ENCODE measurements around the gene LPCAT1. TPM values are rescaled to one million over a fixed set of nuclear protein-coding genes. Genes with fewer than 3 reads are reported as not detected.
A peak's percentile ranks its signal among the peaks of the same experiment; 100 is the strongest.

LPCAT1 gene
- total and polyA plus RNA-seq, 2 of the 4 experiments (the other 2 are of a cell fraction), result 17.7 to 33.6 TPM

DNA sequence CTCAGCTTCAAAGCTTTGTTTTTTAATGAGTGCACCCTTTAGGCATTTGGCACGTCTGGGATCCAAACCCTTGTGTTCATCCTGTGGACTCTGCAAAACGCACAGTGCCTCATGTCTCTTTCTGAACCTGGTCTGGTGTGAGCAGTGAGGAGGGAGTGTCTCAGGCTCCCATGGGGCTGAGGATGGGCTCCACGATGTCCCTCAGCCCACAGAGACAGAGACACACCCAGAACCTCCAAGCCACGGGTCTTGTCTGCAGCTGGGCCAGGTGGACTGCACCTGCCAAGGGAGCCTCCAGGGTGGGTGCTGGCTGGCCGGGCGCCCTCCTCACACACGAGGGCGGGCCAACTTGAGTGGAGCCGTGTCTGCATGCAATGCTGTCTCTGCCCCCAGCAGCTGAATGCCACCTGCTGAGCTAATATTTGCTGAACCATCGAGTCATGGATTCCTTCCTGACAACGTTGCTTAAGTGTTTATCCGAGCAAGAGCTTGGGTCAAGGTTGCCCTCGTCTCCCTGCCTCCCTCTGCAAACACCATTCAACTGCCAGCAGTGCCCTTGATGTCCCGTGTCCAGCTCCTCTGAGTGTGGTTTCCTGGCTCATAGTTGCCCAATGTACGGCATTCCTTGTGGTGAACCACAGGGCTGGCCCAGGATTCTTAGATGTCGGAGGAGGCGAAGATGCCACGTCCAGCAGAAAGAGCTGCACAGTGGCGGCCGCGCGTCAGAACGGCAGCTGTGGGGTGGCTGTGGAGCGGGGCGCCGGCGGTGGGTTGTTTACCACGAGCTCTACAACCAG is 31.4 kb upstream of the LPCAT1 start:
- Histone ChIP-seq H3K79me1 (ENCODE audit: low read depth in 1 of 2, low read length in 2 of 2) (no peaks in the 10 kb centered on the region), H3K4ac (ENCODE audit: low read depth, low read length) (no peak overlapping the region), H2AK5ac (ENCODE audit: low read depth, low read length) (no peak overlapping the region), H2BK120ac (ENCODE audit: low read depth, low read length) (no peak overlapping the region), H4K8ac (ENCODE audit: low read depth in 2 of 2, low read length in 2 of 2) (no peak overlapping the region), H3K4me3 (ENCODE audit: insufficient read depth, low read depth, low read length) (no peak overlapping the region), H3K9me1 (ENCODE audit: insufficient read depth, low read length) (no peaks in the 10 kb centered on the region), H4K5ac (ENCODE audit: low read depth, low read length) (no peak overlapping the region), H2BK15ac (ENCODE audit: low read depth, low read length) (no peak overlapping the region), H3K9me3 (ENCODE audit: control insufficient read depth, insufficient read depth, low read length) (no peaks in the 10 kb centered on the region; the same call in 1 of the 2 replicates), H3K4me1 (ENCODE audit: control insufficient read depth, insufficient read depth, low read length) (no peaks in the 10 kb centered on the region; the same call in 1 of the 2 replicates), H4K20me1 (ENCODE audit: insufficient read depth, low read length) (no peaks in the 10 kb centered on the region), H2AFZ (replicated peaks; ENCODE audit: low read length, poor library complexity) (no peak overlapping the region), H4K91ac (ENCODE audit: insufficient read depth, low read depth, low read length) (no peak overlapping the region), H2BK5ac (ENCODE audit: low read depth, low read length, poor library complexity, severe bottlenecking) (no peak overlapping the region), H3K27me3 (ENCODE audit: control insufficient read depth, insufficient read depth, low read length) (peaks cover 64% of the 10 kb centered on the region), H3K23ac (ENCODE audit: low read depth, low read length) (no peak overlapping the region), H3K36me3 (ENCODE audit: control insufficient read depth, insufficient read depth, low read length) (no peaks in the 10 kb centered on the region), H3K4me2 (ENCODE audit: low read depth, low read length) (no peak overlapping the region), H2BK20ac (ENCODE audit: low read depth, low read length) (no peak overlapping the region), H3K18ac (ENCODE audit: low read depth, low read length) (no peak overlapping the region), H3K9ac (ENCODE audit: low read depth, low read length) (no peak overlapping the region), H3K27ac (ENCODE audit: insufficient read depth, low read length) (no peak overlapping the region), H2AK9ac (replicated peaks; ENCODE audit: low read depth, low read length, poor library complexity) (no peak overlapping the region), H3K56ac (ENCODE audit: extremely low read depth, insufficient read depth, low read length) (no peak overlapping the region), H3K14ac (replicated peaks; ENCODE audit: low read depth, low read length) (no peak overlapping the region)
- ChIA-PET POLR2A (ENCODE audit: unreplicated experiment) (no interaction called here), CTCF (no interaction called here)
- no TSS peak for BruUV-seq (replicated peaks)
- 74% methylated on average over 14 of the region's 28 CpGs; no CpG with 5 or more reads in 1 of the 2 experiments for WGBS, 2 experiments (ENCODE audit: extremely low coverage in 2 of 2, insufficient read length in 1 of 2)
- in situ Hi-C loops (cut with MboI; ENCODE audit: low sequenced_read_pairs), result no loop called here
- intact Hi-C loops (cut with micrococcal nuclease), result no loop called here
- TF ChIP-seq FOS (IDR thresholded peaks at IDR 0.05; ENCODE audit: low read depth, low read length) (no peak), CEBPB (IDR thresholded peaks at IDR 0.05; ENCODE audit: low read depth, low read length) (peak; percentile 64), CHD1 (IDR thresholded peaks at IDR 0.05; ENCODE audit: low read depth, low read length) (no peak), MXI1 (IDR thresholded peaks at IDR 0.05; ENCODE audit: borderline replicate concordance, low read depth, low read length) (no peak), ELK1 (IDR thresholded peaks at IDR 0.05; ENCODE audit: borderline replicate concordance, low read depth, low read length) (no peak), BHLHE40 (IDR thresholded peaks at IDR 0.05; ENCODE audit: low read depth, low read length) (peak; percentile 28), SMC3 (IDR thresholded peaks at IDR 0.05; ENCODE audit: low read depth, low read length) (no peak)
- TF ChIP-seq, protein P1, sequence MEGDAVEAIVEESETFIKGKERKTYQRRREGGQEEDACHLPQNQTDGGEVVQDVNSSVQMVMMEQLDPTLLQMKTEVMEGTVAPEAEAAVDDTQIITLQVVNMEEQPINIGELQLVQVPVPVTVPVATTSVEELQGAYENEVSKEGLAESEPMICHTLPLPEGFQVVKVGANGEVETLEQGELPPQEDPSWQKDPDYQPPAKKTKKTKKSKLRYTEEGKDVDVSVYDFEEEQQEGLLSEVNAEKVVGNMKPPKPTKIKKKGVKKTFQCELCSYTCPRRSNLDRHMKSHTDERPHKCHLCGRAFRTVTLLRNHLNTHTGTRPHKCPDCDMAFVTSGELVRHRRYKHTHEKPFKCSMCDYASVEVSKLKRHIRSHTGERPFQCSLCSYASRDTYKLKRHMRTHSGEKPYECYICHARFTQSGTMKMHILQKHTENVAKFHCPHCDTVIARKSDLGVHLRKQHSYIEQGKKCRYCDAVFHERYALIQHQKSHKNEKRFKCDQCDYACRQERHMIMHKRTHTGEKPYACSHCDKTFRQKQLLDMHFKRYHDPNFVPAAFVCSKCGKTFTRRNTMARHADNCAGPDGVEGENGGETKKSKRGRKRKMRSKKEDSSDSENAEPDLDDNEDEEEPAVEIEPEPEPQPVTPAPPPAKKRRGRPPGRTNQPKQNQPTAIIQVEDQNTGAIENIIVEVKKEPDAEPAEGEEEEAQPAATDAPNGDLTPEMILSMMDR (conservative IDR thresholded peaks at IDR 0.05; ENCODE audit: low read depth, low read length), result no peak
- TF ChIP-seq, protein P2, sequence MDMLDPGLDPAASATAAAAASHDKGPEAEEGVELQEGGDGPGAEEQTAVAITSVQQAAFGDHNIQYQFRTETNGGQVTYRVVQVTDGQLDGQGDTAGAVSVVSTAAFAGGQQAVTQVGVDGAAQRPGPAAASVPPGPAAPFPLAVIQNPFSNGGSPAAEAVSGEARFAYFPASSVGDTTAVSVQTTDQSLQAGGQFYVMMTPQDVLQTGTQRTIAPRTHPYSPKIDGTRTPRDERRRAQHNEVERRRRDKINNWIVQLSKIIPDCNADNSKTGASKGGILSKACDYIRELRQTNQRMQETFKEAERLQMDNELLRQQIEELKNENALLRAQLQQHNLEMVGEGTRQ (IDR thresholded peaks at IDR 0.05; ENCODE audit: low read depth, low read length), result no peak
- DNase-seq, result peak; percentile 19
- ATAC-seq (ENCODE audit: low read depth), result peak; percentile 78
- dilution Hi-C loops (cut with HindIII; ENCODE audit: low sequenced_read_pairs, unreplicated experiment), result no loop called here

Data from IMR-90 (cell line).